WTC11 (cell line): ENCODE data around the gene MPST. TPM values are rescaled to one million over a fixed set of nuclear protein-coding genes. Genes with fewer than 3 reads are reported as not detected.

Source experiments
- ATAC-seq: fragments of 200-7000 bp; cut with Tn5 transposase; 2 replicates; pipeline ENCODE4 v1.10.0; 2021; ENCODE audit warnings: mild to moderate bottlenecking, moderate library complexity
- CTCF ChIA-PET: fragments of 300-600 bp; sonication (Branson Sonifier 250); formaldehyde crosslinking; loops from one replicate; lab custom pipeline; 2021; ENCODE audit warnings: antibody characterized with exemption; lab: Charles Lee
- POLR2A ChIA-PET: fragments of 350-600 bp; sonication (Branson Sonifier 250); formaldehyde crosslinking; loops from one replicate; lab custom pipeline; 2021; ENCODE audit warnings: antibody characterized with exemption; lab: Charles Lee
- DNase-seq: peaks from one replicate; pipeline ENCODE4 v3.0.0; 2021; ENCODE audit warnings: low spot score
- H3K27ac Mint-ChIP-seq: 2 replicates; pipeline ENCODE4 v1.8.0; 2021; ENCODE audit warnings: mixed read lengths
- H3K27me3 Mint-ChIP-seq: 2 replicates; pipeline ENCODE4 v1.8.0; 2021; ENCODE audit warnings: low read depth, mild to moderate bottlenecking, moderate library complexity, mixed read lengths
- H3K36me3 Mint-ChIP-seq: 2 replicates; pipeline ENCODE4 v1.8.0; 2021; ENCODE audit warnings: mixed read lengths
- H3K4me1 Mint-ChIP-seq: 2 replicates; pipeline ENCODE4 v1.8.0; 2022; ENCODE audit warnings: mixed read lengths
- H3K4me3 Mint-ChIP-seq: 2 replicates; pipeline ENCODE4 v1.8.0; 2021; ENCODE audit warnings: mild to moderate bottlenecking, moderate library complexity, mixed read lengths
- H3K9me3 Mint-ChIP-seq: 2 replicates; pipeline ENCODE4 v1.8.0; 2021; ENCODE audit warnings: mixed read lengths
- FOXJ3 ChIP-seq: sonication (generic); formaldehyde crosslinking; IDR thresholded peaks from 2 replicates; pipeline ENCODE4 v1.9.0; 2021; ENCODE audit warnings: missing genetic modification reagents, mild to moderate bottlenecking, borderline replicate concordance
- JUN ChIP-seq: sonication (generic); formaldehyde crosslinking; IDR thresholded peaks from 2 replicates; pipeline ENCODE4 v1.8.0; 2023; ENCODE audit warnings: mild to moderate bottlenecking, missing genetic modification reagents
- MYBL2 ChIP-seq: sonication (generic); formaldehyde crosslinking; IDR thresholded peaks from 2 replicates; pipeline ENCODE4 v1.8.1; 2023; ENCODE audit warnings: mild to moderate bottlenecking, moderate library complexity, missing genetic modification reagents
- NR3C1 ChIP-seq: sonication (generic); formaldehyde crosslinking; conservative IDR thresholded peaks from 2 replicates; pipeline ENCODE4 v1.8.1; 2023; ENCODE audit warnings: low read depth, mild to moderate bottlenecking, missing genetic modification reagents
- OVOL2 ChIP-seq: fragments of 250-450 bp; sonication (Bioruptor Pico); IDR thresholded peaks from 2 replicates; pipeline ENCODE4 v1.9.0; 2021; ENCODE audit warnings: mild to moderate bottlenecking, borderline replicate concordance
- ZNF138 ChIP-seq: sonication (generic); formaldehyde crosslinking; conservative IDR thresholded peaks from 2 replicates; pipeline ENCODE4 v1.8.1; 2022; ENCODE audit warnings: mild to moderate bottlenecking, moderate library complexity, missing genetic modification reagents
- ZNF219 ChIP-seq: sonication (generic); formaldehyde crosslinking; IDR thresholded peaks from 2 replicates; pipeline ENCODE4 v1.8.0; 2023; ENCODE audit warnings: missing genetic modification reagents, mild to moderate bottlenecking, borderline replicate concordance
- ZNF416 ChIP-seq: fragments of 250-450 bp; sonication (Bioruptor Pico); IDR thresholded peaks from 2 replicates; pipeline ENCODE4 v1.9.0; 2021; ENCODE audit warnings: mild to moderate bottlenecking, inconsistent platforms
- total RNA-seq: library from RNA; stranded (reverse); gene quantifications from 3 replicates; pipeline ENCODE4 v1.2.3, GENCODE V29; 2021
- TF ChIP-seq, protein P1 (sequence below): fragments of 200-600 bp; IDR thresholded peaks from 2 replicates; pipeline ENCODE4 v1.8.0; 2022; ENCODE audit warnings: antibody characterized with exemption
- TF ChIP-seq, protein P2 (sequence below): fragments of 250-450 bp; sonication (Bioruptor Pico); IDR thresholded peaks from 2 replicates; pipeline ENCODE4 v2.1.2; 2022; ENCODE audit warnings: mild to moderate bottlenecking, moderate library complexity
- TF ChIP-seq, protein P3 (sequence below): fragments of 250-450 bp; sonication (Bioruptor Pico); conservative IDR thresholded peaks from 2 replicates; pipeline ENCODE4 v1.9.0; 2021; ENCODE audit warnings: mild to moderate bottlenecking
- TF ChIP-seq, protein P4 (sequence below): sonication (generic); formaldehyde crosslinking; IDR thresholded peaks from 2 replicates; pipeline ENCODE4 v1.8.1; 2022; ENCODE audit warnings: mild to moderate bottlenecking, missing genetic modification reagents, moderate library complexity, borderline replicate concordance
- TF ChIP-seq, protein P5 (sequence below): sonication (generic); formaldehyde crosslinking; IDR thresholded peaks from 2 replicates; pipeline ENCODE4 v1.8.1; 2023; ENCODE audit warnings: mild to moderate bottlenecking, missing genetic modification reagents
- TF ChIP-seq, protein P6 (sequence below): sonication (generic); formaldehyde crosslinking; IDR thresholded peaks from 2 replicates; pipeline ENCODE4 v1.8.1; 2022; ENCODE audit warnings: low read depth, missing genetic modification reagents, borderline replicate concordance
- TF ChIP-seq, protein P7 (sequence below): sonication (generic); formaldehyde crosslinking; IDR thresholded peaks from 2 replicates; pipeline ENCODE4 v1.8.1; 2022; ENCODE audit warnings: missing genetic modification reagents, borderline replicate concordance

Gene MPST
- total RNA-seq, 1 experiment from 2014 or later: 86.6 TPM

DNA sequence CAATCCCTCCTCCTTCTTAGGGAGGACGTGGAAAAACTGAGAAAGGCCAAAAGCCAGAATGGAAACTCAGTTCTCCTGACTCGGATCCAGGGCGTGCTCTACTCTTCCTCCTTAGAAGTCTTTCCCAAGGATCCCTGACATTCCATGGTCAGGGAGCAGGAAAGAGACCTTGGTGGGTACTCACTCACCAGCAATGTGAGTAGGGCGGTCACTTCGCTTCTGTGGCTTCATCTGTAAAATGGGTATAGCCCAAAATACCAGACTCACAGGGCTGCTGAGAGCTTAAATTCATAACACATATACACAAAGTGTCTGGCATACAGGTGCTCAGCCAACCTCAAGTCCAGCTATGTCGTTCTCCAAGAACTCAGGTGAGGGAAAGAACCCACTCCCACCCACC is 31.4 kb downstream of the MPST start:
- H3K27me3 Mint-ChIP-seq: peaks cover 9% of the 10 kb centered on the region
- no peak for DNase-seq
- TF ChIP-seq MYBL2 (CRISPR knock-in tag): no peak
- no peak for TF ChIP-seq OVOL2
- TF ChIP-seq ZNF138 (CRISPR knock-in tag): no peak
- no peak for TF ChIP-seq ZNF416 (CRISPR knock-in tag)
- TF ChIP-seq JUN (CRISPR knock-in tag): no peak
- TF ChIP-seq, protein P1, sequence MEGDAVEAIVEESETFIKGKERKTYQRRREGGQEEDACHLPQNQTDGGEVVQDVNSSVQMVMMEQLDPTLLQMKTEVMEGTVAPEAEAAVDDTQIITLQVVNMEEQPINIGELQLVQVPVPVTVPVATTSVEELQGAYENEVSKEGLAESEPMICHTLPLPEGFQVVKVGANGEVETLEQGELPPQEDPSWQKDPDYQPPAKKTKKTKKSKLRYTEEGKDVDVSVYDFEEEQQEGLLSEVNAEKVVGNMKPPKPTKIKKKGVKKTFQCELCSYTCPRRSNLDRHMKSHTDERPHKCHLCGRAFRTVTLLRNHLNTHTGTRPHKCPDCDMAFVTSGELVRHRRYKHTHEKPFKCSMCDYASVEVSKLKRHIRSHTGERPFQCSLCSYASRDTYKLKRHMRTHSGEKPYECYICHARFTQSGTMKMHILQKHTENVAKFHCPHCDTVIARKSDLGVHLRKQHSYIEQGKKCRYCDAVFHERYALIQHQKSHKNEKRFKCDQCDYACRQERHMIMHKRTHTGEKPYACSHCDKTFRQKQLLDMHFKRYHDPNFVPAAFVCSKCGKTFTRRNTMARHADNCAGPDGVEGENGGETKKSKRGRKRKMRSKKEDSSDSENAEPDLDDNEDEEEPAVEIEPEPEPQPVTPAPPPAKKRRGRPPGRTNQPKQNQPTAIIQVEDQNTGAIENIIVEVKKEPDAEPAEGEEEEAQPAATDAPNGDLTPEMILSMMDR: no peak
- TF ChIP-seq, protein P2, sequence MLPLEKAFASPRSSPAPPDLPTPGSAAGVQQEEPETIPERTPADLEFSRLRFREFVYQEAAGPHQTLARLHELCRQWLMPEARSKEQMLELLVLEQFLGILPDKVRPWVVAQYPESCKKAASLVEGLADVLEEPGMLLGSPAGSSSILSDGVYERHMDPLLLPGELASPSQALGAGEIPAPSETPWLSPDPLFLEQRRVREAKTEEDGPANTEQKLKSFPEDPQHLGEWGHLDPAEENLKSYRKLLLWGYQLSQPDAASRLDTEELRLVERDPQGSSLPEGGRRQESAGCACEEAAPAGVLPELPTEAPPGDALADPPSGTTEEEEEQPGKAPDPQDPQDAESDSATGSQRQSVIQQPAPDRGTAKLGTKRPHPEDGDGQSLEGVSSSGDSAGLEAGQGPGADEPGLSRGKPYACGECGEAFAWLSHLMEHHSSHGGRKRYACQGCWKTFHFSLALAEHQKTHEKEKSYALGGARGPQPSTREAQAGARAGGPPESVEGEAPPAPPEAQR (CRISPR knock-in tag): no peak
- TF ChIP-seq ZNF219 (CRISPR knock-in tag): no peak
- TF ChIP-seq, protein P3, sequence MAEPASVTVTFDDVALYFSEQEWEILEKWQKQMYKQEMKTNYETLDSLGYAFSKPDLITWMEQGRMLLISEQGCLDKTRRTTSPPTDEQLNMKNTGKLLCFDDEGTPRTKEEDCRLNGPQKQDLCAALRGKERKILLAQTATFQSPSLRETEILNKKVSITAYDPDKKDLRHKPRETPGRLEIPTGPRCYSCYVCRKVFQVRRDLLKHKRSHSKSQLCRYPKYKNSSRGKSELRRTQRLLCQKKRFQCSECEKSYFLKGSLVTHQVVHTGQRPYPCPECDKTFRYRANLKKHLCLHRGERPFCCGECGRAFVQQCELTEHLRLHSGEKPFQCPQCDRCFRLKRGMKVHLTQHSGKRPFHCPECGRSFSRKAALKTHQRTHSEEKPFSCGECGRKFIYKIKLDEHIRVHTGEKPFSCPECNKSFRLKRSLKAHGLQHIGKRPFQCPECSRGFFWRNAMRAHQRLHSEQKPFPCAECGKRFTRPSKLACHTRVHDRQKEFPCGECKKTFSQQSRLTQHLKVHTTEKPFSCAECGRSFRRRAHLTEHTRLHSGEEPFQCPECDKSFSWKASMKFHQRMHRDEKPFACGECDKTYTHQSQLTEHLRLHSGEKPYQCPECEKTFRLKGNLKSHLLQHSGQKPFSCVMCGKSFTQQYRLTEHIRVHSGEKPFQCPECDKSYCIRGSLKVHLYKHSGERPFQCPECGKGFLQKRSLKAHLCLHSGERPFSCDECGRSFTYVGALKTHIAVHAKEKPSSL: no peak
- TF ChIP-seq FOXJ3: no peak
- TF ChIP-seq, protein P4, sequence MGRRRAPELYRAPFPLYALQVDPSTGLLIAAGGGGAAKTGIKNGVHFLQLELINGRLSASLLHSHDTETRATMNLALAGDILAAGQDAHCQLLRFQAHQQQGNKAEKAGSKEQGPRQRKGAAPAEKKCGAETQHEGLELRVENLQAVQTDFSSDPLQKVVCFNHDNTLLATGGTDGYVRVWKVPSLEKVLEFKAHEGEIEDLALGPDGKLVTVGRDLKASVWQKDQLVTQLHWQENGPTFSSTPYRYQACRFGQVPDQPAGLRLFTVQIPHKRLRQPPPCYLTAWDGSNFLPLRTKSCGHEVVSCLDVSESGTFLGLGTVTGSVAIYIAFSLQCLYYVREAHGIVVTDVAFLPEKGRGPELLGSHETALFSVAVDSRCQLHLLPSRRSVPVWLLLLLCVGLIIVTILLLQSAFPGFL (CRISPR knock-in tag): no peak
- TF ChIP-seq, protein P5, sequence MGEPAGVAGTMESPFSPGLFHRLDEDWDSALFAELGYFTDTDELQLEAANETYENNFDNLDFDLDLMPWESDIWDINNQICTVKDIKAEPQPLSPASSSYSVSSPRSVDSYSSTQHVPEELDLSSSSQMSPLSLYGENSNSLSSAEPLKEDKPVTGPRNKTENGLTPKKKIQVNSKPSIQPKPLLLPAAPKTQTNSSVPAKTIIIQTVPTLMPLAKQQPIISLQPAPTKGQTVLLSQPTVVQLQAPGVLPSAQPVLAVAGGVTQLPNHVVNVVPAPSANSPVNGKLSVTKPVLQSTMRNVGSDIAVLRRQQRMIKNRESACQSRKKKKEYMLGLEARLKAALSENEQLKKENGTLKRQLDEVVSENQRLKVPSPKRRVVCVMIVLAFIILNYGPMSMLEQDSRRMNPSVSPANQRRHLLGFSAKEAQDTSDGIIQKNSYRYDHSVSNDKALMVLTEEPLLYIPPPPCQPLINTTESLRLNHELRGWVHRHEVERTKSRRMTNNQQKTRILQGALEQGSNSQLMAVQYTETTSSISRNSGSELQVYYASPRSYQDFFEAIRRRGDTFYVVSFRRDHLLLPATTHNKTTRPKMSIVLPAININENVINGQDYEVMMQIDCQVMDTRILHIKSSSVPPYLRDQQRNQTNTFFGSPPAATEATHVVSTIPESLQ (CRISPR knock-in tag): no peak
- TF ChIP-seq NR3C1 (CRISPR knock-in tag): no peak
- TF ChIP-seq, protein P6, sequence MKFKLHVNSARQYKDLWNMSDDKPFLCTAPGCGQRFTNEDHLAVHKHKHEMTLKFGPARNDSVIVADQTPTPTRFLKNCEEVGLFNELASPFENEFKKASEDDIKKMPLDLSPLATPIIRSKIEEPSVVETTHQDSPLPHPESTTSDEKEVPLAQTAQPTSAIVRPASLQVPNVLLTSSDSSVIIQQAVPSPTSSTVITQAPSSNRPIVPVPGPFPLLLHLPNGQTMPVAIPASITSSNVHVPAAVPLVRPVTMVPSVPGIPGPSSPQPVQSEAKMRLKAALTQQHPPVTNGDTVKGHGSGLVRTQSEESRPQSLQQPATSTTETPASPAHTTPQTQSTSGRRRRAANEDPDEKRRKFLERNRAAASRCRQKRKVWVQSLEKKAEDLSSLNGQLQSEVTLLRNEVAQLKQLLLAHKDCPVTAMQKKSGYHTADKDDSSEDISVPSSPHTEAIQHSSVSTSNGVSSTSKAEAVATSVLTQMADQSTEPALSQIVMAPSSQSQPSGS (CRISPR knock-in tag): no peak
- TF ChIP-seq, protein P7, sequence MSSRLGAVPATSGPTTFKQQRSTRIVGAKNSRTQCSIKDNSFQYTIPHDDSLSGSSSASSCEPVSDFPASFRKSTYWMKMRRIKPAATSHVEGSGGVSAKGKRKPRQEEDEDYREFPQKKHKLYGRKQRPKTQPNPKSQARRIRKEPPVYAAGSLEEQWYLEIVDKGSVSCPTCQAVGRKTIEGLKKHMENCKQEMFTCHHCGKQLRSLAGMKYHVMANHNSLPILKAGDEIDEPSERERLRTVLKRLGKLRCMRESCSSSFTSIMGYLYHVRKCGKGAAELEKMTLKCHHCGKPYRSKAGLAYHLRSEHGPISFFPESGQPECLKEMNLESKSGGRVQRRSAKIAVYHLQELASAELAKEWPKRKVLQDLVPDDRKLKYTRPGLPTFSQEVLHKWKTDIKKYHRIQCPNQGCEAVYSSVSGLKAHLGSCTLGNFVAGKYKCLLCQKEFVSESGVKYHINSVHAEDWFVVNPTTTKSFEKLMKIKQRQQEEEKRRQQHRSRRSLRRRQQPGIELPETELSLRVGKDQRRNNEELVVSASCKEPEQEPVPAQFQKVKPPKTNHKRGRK (CRISPR knock-in tag): no peak
- ChIA-PET CTCF (interaction anchor here (0.6 to 2.3 kb wide), 8 partner anchors 11 to 73 kb away, joined by 3 to 13 read pairs (median 4); partner anchors contain the start of gene TST), POLR2A (no interaction called here)
- no peak overlapping the region for H3K27ac Mint-ChIP-seq
- no peaks in the 10 kb centered on the region; the same call in 1 of the 2 replicates for H3K36me3 Mint-ChIP-seq
- ATAC-seq: no peak
- H3K4me1 Mint-ChIP-seq: peaks cover 9% of the 10 kb centered on the region
- no peaks in the 10 kb centered on the region for H3K9me3 Mint-ChIP-seq
- H3K4me3 Mint-ChIP-seq: peak overlapping the region; percentile 74
